IPS-15b (cell line): Measurements from ENCODE around the gene LLGL2.

Source experiments
- H3K27me3 ChIP-seq: one replicate; pipeline ENCODE4 v1.6.1; 2013; ENCODE audit warnings: low read length; ENCODE audit not compliant: control insufficient read depth, insufficient read depth
- H3K36me3 ChIP-seq: one replicate; pipeline ENCODE4 v1.6.1; 2013; ENCODE audit warnings: low read length; ENCODE audit not compliant: control insufficient read depth, insufficient read depth
- H3K4me1 ChIP-seq: one replicate; pipeline ENCODE4 v1.6.1; 2013; ENCODE audit warnings: mild to moderate bottlenecking, low read length; ENCODE audit not compliant: control insufficient read depth, insufficient read depth
- H3K4me3 ChIP-seq: one replicate; pipeline ENCODE4 v1.5.1; 2013; ENCODE audit warnings: low read depth, low read length
- H3K9ac ChIP-seq: one replicate; pipeline ENCODE4 v1.6.1; 2013; ENCODE audit warnings: low read depth, mild to moderate bottlenecking, low read length
- H3K9me3 ChIP-seq: one replicate; pipeline ENCODE4 v1.6.1; 2013; ENCODE audit warnings: mild to moderate bottlenecking, low read length; ENCODE audit not compliant: control insufficient read depth, insufficient read depth

The LLGL2 gene

GRCh38 chr17:75498039-75498725, 27.3 kb upstream of the LLGL2 start:
- peaks cover 19% of the 10 kb centered on the region for H3K36me3 ChIP-seq
- H3K27me3 ChIP-seq, result no peaks in the 10 kb centered on the region
- no peaks in the 10 kb centered on the region for H3K4me1 ChIP-seq
- no peak overlapping the region for H3K4me3 ChIP-seq
- no peak overlapping the region for H3K9ac ChIP-seq
- H3K9me3 ChIP-seq, result no peaks in the 10 kb centered on the region

- H3K9ac ChIP-seq, result no peak overlapping the region
Measured at GRCh38 chr17:75498726-75499213, 26.7 kb upstream of the LLGL2 start.

GRCh38 chr17:75499313-75500022, 26.0 kb upstream of the LLGL2 start:
- no peaks in the 10 kb centered on the region for H3K9me3 ChIP-seq
- H3K4me1 ChIP-seq, result no peaks in the 10 kb centered on the region
- H3K36me3 ChIP-seq, result peaks cover 12% of the 10 kb centered on the region
- no peak overlapping the region for H3K4me3 ChIP-seq
- no peak overlapping the region for H3K9ac ChIP-seq
- H3K27me3 ChIP-seq, result no peaks in the 10 kb centered on the region

More at GRCh38 chr17:75498726-75499213, 26.7 kb upstream of the LLGL2 start:
- H3K4me3 ChIP-seq, result no peak overlapping the region
- H3K36me3 ChIP-seq, result peaks cover 15% of the 10 kb centered on the region
- no peaks in the 10 kb centered on the region for H3K9me3 ChIP-seq
- no peaks in the 10 kb centered on the region for H3K4me1 ChIP-seq
- H3K27me3 ChIP-seq, result no peaks in the 10 kb centered on the region

- H3K4me3 ChIP-seq, result no peak overlapping the region
- no peaks in the 10 kb centered on the region for H3K4me1 ChIP-seq
- H3K27me3 ChIP-seq, result no peaks in the 10 kb centered on the region
- peaks cover 14% of the 10 kb centered on the region for H3K36me3 ChIP-seq
- H3K9me3 ChIP-seq, result no peaks in the 10 kb centered on the region
- no peak overlapping the region for H3K9ac ChIP-seq
Measured at GRCh38 chr17:75500419-75501216, 24.9 kb upstream of the LLGL2 start.

GRCh38 chr17:75501378-75502071, 24.0 kb upstream of the LLGL2 start:
- Histone ChIP-seq H3K36me3 (peaks cover 23% of the 10 kb centered on the region), H3K9ac (no peak overlapping the region)

GRCh38 chr17:75502072-75502720, 23.3 kb upstream of the LLGL2 start:
- no peak overlapping the region for H3K9ac ChIP-seq
- no peaks in the 10 kb centered on the region for H3K4me1 ChIP-seq
- H3K9me3 ChIP-seq, result no peaks in the 10 kb centered on the region
- H3K4me3 ChIP-seq, result no peak overlapping the region
- H3K36me3 ChIP-seq, result peaks cover 25% of the 10 kb centered on the region
- no peaks in the 10 kb centered on the region for H3K27me3 ChIP-seq

More at GRCh38 chr17:75501378-75502071, 24.0 kb upstream of the LLGL2 start:
- Histone ChIP-seq H3K4me1 (no peaks in the 10 kb centered on the region), H3K27me3 (no peaks in the 10 kb centered on the region), H3K9me3 (no peaks in the 10 kb centered on the region), H3K4me3 (no peak overlapping the region)

- Histone ChIP-seq H3K9me3 (no peaks in the 10 kb centered on the region), H3K4me1 (no peaks in the 10 kb centered on the region), H3K4me3 (no peak overlapping the region), H3K27me3 (no peaks in the 10 kb centered on the region), H3K9ac (no peak overlapping the region), H3K36me3 (peaks cover 25% of the 10 kb centered on the region)
Measured at GRCh38 chr17:75502721-75503329, 22.7 kb upstream of the LLGL2 start.

GRCh38 chr17:75503337-75503950, 22.1 kb upstream of the LLGL2 start:
- Histone ChIP-seq H3K27me3 (no peaks in the 10 kb centered on the region), H3K4me1 (no peaks in the 10 kb centered on the region), H3K36me3 (peaks cover 25% of the 10 kb centered on the region), H3K9me3 (no peaks in the 10 kb centered on the region), H3K9ac (no peak overlapping the region), H3K4me3 (no peak overlapping the region)

- H3K4me3 ChIP-seq, result no peak overlapping the region
- no peak overlapping the region for H3K9ac ChIP-seq
- H3K4me1 ChIP-seq, result no peaks in the 10 kb centered on the region
- no peaks in the 10 kb centered on the region for H3K9me3 ChIP-seq
- no peaks in the 10 kb centered on the region for H3K27me3 ChIP-seq
- peaks cover 27% of the 10 kb centered on the region for H3K36me3 ChIP-seq
Measured at GRCh38 chr17:75503976-75504346, 21.5 kb upstream of the LLGL2 start.

GRCh38 chr17:75504347-75505151, 20.9 kb upstream of the LLGL2 start:
- no peaks in the 10 kb centered on the region for H3K4me1 ChIP-seq
- no peak overlapping the region for H3K9ac ChIP-seq
- no peaks in the 10 kb centered on the region for H3K27me3 ChIP-seq
- H3K4me3 ChIP-seq, result no peak overlapping the region
- H3K9me3 ChIP-seq, result no peaks in the 10 kb centered on the region
- peaks cover 30% of the 10 kb centered on the region for H3K36me3 ChIP-seq
